Stimulated activated CD4-positive, alpha-beta T cell treated with anti-CD3 and anti-CD28 coated beads, TNF-alpha, amount 100 ng/mL, for 24 hours (primary cell): ENCODE data around the gene COLGALT1.
"Not testable (repeated sequence)": the region's sequence is repeated elsewhere in the genome, so short reads cannot be mapped to it uniquely, and the experiment has no call there.

Experiments used
- DNase-seq, 3 experiments: peaks; one replicate each; pipeline ENCODE4 v3.0.0-alpha.2; 2020; ENCODE audit warnings: low read depth in 3 of 3

The COLGALT1 gene

DNA sequence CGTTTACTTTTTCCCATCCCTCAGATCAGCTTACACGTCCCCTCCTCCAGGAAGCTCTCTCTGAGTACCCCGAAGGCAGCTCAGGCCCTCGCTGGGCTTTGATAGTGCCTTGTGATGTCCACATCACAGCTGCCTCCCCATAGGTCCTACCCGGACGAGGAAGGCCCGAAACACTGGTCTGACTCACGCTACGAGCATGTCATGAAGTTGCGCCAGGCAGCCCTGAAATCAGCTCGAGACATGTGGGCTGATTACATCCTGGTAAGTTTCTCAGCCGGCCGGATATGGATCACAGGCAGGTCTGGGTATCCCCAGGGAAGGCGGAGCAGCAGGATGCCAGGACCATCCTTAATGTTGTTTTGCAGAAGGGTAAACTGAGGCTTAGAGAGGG, 4.8 kb downstream of the COLGALT1 start:
- no peak for DNase-seq

GRCh38 chr19:17562097-17562496, 6.6 kb downstream of the COLGALT1 start:
- no peak for DNase-seq

DNA sequence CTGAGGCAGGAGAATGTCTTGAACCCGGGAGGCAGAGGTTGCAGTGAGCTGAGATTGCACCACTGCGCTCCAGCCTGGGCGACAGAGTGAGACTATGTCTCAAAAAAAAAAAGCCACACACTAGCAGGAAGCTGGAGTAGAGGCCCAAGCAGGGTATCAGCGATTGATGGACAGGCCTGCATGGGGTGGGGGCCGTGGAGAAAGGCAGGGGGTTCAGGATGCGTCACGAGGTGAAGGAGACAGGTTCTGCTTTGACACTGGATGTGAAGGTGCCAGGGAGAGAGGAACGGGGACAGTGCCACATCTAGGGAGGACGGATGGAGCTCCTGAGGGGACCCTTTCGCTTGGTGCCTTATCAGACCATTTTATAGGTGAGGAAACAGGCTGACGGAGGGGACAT, 7.1 kb downstream of the COLGALT1 start:
- no peak for DNase-seq

DNA sequence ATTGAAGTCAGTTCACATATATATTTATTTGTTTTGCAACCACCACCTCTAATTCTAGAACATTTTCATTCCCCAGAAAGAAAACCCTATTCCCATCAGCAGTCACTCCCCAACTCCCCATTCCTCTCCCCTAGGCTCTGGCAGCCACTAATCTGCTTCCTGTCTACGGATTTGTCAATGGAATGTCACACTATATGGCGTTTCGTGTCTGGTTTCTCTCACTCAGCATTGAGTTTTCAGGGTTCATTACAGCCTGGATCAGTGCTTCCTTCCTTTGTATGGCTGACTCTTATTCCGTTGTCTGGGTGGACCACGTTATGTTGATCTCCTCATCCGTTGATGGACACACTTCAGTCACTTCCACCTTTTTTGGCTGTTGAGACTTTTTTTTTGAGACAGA, 9.3 kb downstream of the COLGALT1 start:
- DNase-seq = no peak

DNA sequence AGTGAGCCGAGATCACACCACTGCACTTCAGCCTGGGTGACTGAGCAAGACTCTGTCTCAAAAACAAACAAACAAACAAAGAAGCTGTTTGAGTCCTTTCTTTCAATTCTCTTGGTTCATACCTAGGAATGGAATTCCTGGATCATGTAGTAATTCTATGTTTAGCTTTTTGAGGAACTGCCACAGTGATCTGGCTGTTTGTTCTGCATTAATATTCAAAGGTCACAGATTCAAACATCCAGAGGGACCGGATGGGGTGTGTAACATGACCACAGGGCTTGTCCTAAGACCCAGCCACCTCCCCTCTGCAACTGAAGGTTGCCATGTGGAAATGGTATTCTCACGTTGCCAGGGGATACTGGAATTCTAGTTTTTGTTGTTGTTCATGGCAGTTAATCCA, 10.2 kb downstream of the COLGALT1 start:
- DNase-seq = no peak

- DNase-seq = no peak
These were observed 12.5 kb downstream of the COLGALT1 start for GRCh38 chr19:17567940-17568339.

DNA sequence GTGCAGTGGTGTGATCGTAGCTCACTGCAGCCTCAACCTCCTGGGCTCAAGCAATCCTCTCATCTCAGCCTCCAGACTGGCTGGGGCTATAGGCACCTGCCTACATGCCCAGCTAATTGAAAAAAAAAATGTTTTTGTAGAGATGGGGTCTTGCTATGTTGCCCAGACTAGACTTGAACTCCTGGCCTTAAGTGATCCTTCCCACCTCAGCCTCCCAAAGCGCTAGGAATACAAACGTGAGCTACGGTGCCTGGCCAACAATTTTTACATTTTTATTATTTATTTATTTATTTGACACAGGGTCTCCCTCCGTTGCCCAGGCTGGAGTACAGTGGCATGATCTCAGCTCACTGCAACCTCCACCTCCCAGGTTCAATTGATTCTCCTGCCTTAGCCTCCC, 14.8 kb downstream of the COLGALT1 start:
- DNase-seq = not testable (repeated sequence)

DNA sequence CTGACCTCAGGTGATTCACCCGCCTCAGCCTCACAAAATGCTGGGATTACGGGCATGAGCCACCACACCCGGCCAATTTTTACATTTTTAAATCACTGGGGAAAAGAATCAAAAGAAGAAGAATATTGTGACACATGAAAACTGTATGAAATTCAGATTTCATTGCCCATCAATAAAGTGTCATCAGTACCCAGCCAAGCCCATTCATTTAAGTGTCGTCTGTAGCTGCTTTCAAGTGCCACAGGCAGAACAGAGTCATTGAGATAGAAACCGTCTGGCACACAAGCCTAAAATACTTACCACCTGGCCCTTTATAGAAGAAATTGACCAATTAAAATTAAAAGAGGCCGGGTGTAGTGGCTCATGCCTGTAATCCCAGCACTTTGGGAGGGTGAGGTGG, 15.3 kb downstream of the COLGALT1 start:
- no peak for DNase-seq

GRCh38 chr19:17572638-17573037, 17.2 kb downstream of the COLGALT1 start:
- DNase-seq = no peak

- peak in 1 of 3 experiments; percentile 27 for DNase-seq
These were observed 20.7 kb downstream of the COLGALT1 start for GRCh38 chr19:17575871-17576757.

GRCh38 chr19:17576758-17577456, 21.5 kb downstream of the COLGALT1 start:
- DNase-seq = peak in 1 of 3 experiments; percentile 61

- no peak for DNase-seq
These were observed 22.1 kb downstream of the COLGALT1 start for GRCh38 chr19:17577457-17578097.

- DNase-seq = peak in 1 of 3 experiments; percentile 27
These were observed 24.3 kb downstream of the COLGALT1 start for GRCh38 chr19:17579661-17580244.

DNA sequence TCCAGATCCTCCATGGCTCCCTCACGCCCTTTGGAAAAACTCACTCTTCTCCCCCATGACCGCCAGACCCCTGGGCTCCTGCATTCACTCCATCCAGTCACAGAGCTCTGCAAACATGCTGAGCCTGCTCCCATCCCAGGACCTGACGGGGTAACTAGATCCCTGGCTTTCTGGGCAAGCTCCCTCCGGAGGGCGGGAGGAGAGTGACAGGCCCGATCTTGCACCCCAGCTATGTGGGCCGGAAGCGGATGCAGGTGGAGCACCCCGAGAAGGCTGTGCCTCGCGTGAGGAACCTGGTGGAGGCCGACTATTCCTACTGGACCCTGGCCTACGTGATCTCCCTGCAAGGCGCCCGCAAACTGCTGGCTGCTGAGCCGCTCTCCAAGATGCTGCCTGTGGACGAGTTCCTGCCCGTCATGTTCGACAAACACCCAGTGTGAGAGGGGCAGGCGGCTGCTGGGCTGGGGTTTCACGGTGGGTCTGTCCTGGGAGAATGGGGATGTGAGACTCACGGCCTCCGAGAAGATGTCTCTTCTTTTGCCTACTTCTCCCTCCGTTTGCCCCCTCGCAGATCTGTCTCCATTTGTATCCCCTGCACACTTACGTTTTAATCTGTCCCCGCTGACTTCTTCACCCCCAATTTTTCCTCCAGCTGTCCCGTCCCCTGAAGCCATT, 25.2 kb downstream of the COLGALT1 start:
- DNase-seq = no peak

DNA sequence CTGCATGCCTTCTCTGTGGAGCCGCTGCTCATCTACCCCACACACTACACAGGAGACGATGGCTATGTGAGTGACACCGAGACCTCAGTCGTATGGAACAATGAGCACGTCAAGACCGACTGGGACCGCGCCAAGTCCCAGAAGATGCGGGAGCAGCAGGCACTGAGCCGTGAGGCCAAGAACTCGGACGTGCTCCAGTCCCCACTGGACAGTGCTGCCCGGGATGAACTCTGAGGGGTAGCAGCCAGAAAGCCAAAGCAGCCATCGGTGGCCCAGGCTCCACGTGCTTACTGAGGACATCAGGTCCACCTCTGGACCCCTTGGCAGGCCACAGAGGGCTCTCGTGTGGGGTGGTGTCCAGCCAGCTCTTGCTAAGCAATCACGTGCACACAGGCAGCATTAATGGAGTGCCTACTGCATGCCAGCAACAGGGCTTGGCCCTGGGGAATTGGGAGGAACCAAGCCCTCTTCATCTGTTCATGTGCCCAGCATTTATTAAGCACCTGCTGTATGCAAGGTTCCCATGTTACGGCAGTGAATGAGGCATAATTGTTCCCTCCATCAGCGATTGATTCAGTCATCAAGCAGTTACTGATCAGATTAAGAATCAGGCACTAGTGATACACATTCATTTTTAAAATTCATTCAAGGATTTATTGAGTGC, 25.9 kb downstream of the COLGALT1 start:
- DNase-seq = no peak

DNA sequence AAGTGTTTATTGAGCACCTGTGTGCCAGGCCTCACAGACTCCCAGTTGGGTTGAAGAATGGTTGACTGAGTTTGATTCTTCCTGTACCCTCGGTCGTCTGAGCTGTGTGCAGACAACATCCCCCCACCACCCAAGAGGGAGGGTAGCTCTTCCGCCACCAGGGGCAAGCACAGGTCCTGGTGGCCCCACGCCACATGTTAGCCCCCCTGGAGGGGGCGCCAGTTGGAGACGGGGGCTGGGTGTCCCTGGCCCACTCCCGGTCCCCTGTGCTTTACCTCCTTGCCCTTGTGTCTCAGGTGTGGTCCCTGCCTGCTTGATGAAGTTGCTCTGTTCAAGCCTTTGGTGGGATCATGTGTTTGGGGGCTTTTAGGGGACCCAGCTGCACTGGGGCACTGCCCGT, 27.2 kb downstream of the COLGALT1 start:
- DNase-seq = no peak

- no peak for DNase-seq
These were observed 28.7 kb downstream of the COLGALT1 start for GRCh38 chr19:17584132-17584531.

GRCh38 chr19:17585395-17585794, 29.9 kb downstream of the COLGALT1 start:
- not testable (repeated sequence) for DNase-seq

DNA sequence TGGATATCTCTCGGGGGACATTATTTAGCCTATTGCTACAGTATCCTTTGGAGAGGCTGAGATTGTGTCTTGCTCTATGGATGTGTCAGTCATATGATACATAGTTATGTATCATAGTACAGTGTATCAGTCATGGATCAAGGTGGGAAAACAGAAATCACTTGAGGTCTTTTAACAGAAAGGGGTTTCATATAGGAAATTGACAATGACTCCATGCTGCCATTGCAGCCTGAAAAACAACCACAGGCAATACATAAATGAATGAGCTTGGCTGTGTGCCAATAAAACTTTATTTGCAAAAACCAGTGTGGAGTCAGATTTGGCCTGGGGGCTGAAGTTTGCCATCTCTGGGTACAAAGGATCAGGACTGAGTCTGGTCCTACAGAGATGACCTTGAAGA, 35.4 kb downstream of the COLGALT1 start:
- DNase-seq = no peak

DNA sequence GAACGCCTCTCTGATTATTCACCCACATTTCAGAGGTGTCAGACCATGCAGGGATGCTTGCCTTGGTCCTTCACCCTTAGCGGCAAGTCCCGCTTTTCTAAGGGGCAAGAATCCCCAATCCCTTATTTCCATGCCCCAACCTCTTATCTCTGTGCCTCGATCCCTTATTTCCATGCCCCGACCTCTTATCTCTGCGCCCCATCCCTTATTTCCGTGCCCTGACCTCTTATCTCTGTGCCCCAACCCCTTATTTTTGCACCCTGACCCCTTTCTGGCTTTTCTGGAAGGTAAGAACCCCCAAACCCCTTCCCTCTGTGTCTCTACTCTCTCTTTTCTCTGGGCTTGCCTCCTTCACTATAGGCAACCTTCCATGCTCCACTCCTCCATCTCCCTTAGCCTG, 38.8 kb downstream of the COLGALT1 start:
- not testable (repeated sequence) for DNase-seq

- not testable (repeated sequence) for DNase-seq
These were observed 42.6 kb downstream of the COLGALT1 start for GRCh38 chr19:17598063-17598462.
